Lower lobe of right lung (tissue), 2 donors: Measurements from ENCODE around the gene RTP5. TPM values are rescaled to one million over a fixed set of nuclear protein-coding genes. Genes with fewer than 3 reads are reported as not detected.
A peak's percentile ranks its signal among the peaks of the same experiment; 100 is the strongest.
"Not testable (repeated sequence)": the region's sequence is repeated elsewhere in the genome, so short reads cannot be mapped to it uniquely, and the experiment has no call there.

Source experiments
- ATAC-seq, 2 donors: fragments of 200-7000 bp; cut with Tn5 transposase; one replicate each; pipeline ENCODE4 v1.9.1; 2020 to 2022; ENCODE audit warnings: mild to moderate bottlenecking in 2 of 2, moderate library complexity in 2 of 2
- DNase-seq: peaks from one replicate; pipeline ENCODE4 v3.0.0-alpha.2; 2020
- H3K27ac ChIP-seq: fragments of 200-600 bp; one replicate; pipeline ENCODE4 v1.8.0; 2022
- H3K27me3 ChIP-seq: fragments of 200-600 bp; one replicate; pipeline ENCODE4 v1.8.0; 2022; ENCODE audit warnings: low read depth
- H3K36me3 ChIP-seq: fragments of 200-600 bp; one replicate; pipeline ENCODE4 v1.8.0; 2022; ENCODE audit warnings: mild to moderate bottlenecking
- H3K4me1 ChIP-seq: fragments of 200-600 bp; one replicate; pipeline ENCODE4 v1.8.0; 2022
- H3K4me3 ChIP-seq: fragments of 200-600 bp; one replicate; pipeline ENCODE4 v1.8.0; 2022; ENCODE audit warnings: mild to moderate bottlenecking
- H3K9me3 ChIP-seq: fragments of 200-600 bp; one replicate; pipeline ENCODE4 v1.8.0; 2022
- intact Hi-C: fragments of 100-400 bp; cut with DNase I; formaldehyde crosslinking; loops from one replicate; pipeline ENCODE4 v1.11.0; 2022
- total RNA-seq: library from RNA; stranded (reverse); fragmentation: NEBNext Ultra II Directional; extraction: Animal tissue kit (Norgen Biotek cat#: 25700); gene quantifications from one replicate; pipeline ENCODE4 v1.2.1, GENCODE V29; 2021
- TF ChIP-seq, protein P1 (sequence below): fragments of 200-600 bp; IDR thresholded peaks from one replicate; pipeline ENCODE4 v1.8.0; 2022; ENCODE audit warnings: antibody characterized with exemption, mild to moderate bottlenecking
- donor health status: DM: no; HTN: yes; CAD: no; lungs with severe emphysema.

The RTP5 gene
- total RNA-seq, 1 donor from 2014 or later: not detected

DNA sequence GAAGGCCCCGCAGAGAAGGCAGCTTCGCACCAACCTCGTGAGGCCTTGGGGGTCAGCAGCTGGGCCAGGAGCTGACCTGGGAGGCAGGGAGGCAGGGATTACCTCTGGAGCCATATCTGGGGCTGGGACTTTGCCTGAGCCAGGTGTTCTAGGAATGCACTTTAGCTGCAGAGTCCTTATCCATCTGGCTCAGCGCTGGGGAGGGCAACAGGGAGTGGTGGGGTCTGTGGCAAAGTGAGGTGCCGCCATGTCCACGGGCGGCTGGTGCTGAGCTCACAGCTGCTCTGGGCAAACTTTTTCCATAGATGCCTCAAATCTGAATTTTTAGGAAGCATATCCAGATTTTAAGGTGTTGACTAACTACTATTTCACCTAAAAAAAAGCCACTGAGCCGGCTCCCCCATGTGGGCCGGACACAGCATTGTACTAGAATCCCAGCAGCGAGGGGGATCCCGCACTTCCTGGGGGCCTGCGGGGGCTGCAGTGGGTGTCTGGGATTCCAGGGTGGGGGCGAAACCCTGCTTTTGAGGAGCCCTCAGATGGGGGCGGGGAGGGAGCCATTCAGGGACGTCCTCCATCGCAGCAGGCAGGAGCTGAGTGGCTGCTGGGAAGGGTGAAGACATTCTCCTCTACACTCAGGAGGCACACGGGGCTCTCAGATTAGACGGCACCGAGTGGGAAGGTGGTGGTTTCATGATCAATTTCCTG is 34.6 kb downstream of the RTP5 start:
- Histone ChIP-seq H3K4me3 (no peak overlapping the region), H3K27ac (no peak overlapping the region), H3K27me3 (no peaks in the 10 kb centered on the region), H3K9me3 (no peaks in the 10 kb centered on the region), H3K36me3 (no peaks in the 10 kb centered on the region), H3K4me1 (peaks cover 6% of the 10 kb centered on the region)
- ATAC-seq (no peak), DNase-seq (peak; percentile 20)
- intact Hi-C loops: no loop called here
- TF ChIP-seq, protein P1, sequence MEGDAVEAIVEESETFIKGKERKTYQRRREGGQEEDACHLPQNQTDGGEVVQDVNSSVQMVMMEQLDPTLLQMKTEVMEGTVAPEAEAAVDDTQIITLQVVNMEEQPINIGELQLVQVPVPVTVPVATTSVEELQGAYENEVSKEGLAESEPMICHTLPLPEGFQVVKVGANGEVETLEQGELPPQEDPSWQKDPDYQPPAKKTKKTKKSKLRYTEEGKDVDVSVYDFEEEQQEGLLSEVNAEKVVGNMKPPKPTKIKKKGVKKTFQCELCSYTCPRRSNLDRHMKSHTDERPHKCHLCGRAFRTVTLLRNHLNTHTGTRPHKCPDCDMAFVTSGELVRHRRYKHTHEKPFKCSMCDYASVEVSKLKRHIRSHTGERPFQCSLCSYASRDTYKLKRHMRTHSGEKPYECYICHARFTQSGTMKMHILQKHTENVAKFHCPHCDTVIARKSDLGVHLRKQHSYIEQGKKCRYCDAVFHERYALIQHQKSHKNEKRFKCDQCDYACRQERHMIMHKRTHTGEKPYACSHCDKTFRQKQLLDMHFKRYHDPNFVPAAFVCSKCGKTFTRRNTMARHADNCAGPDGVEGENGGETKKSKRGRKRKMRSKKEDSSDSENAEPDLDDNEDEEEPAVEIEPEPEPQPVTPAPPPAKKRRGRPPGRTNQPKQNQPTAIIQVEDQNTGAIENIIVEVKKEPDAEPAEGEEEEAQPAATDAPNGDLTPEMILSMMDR: no peak

DNA sequence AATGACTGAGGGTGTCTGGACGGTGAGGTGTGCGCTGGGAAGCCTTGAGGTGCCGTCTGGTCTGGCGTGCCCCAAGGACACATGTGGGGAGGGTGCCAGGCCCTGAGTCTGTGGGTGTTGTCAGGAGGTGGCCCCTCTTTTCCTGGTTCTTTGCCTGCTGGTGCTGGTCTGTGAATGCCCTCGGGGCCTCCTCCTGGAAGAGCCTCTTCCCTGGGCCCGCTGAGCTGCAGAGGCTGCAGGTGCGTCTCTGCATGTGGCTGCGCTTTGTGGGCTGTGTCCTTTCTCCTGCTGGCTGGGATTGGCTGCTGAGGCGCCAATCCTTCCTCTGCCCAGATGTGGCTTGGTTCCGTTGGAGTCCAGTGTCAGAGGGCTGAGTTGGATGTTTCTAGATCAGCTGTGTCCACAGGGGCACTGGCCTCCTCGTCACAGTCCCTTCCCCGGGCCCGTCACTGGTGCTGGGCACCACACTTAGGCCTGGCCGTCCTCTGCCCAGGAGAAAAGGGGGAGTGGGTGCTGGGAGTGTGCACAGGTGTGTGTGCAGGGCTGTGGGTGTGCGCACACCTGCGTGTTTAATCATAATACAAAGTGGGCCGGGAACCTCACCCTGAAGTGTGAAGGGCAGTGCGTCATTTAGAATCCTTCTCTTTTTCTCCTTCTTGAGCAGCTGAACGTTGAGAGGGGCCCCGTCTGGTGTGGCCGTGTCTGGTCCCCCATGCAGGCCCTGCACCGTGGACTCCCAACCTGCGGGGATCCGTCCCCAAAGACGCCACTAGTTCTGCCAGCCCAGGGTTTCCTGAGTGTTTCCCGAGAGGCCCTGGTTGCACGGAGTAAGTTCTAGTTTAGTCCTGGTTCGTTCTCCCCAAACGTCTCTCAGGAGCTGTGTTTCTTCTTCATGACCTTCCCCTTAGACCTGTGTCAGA is 35.5 kb downstream of the RTP5 start:
- ATAC-seq (no peak), DNase-seq (peak; percentile 30)
- Histone ChIP-seq H3K4me1 (peaks cover 3% of the 10 kb centered on the region), H3K36me3 (no peaks in the 10 kb centered on the region), H3K9me3 (no peaks in the 10 kb centered on the region), H3K27ac (no peak overlapping the region), H3K27me3 (no peaks in the 10 kb centered on the region), H3K4me3 (no peak overlapping the region)
- TF ChIP-seq, protein P1: no peak
- intact Hi-C loops: no loop called here

DNA sequence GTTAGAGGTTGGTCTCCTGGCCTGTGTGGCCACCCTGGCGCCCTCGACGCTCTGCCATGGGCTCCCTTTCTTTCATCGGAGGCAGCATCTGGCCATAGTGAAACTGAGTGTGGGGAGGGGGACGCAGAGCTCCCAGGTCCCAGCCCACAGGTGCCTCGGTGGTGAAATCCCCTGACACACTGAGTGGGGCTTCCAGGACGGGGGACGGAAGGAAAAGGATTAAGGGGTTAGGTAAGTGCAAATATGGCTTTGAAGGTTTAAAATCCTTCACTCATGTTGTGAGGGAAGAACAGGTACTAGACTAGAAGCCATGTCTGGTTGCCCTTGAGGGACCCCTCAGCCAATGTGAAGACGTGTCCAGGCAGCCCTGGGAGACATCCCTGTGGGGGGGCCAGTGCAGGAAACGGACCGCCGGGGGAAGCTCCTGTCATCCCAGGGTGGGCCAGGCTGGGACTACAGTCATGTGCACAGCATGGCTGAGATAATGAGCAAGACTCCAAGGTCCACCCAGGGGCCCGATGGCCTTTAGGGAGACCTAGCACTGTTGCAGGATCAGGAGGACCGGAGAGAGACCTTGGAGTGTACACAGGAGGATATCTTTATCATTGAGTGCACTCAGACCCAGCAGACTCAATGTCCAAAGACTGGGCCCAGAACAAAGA is 36.3 kb downstream of the RTP5 start:
- DNase-seq: no peak
- H3K27me3 ChIP-seq: no peaks in the 10 kb centered on the region
- ATAC-seq: no peak
- intact Hi-C loops: no loop called here
- TF ChIP-seq, protein P1: no peak
- no peak overlapping the region for H3K4me3 ChIP-seq
- no peaks in the 10 kb centered on the region for H3K9me3 ChIP-seq
- H3K36me3 ChIP-seq: no peaks in the 10 kb centered on the region
- no peak overlapping the region for H3K27ac ChIP-seq
- no peaks in the 10 kb centered on the region for H3K4me1 ChIP-seq

DNA sequence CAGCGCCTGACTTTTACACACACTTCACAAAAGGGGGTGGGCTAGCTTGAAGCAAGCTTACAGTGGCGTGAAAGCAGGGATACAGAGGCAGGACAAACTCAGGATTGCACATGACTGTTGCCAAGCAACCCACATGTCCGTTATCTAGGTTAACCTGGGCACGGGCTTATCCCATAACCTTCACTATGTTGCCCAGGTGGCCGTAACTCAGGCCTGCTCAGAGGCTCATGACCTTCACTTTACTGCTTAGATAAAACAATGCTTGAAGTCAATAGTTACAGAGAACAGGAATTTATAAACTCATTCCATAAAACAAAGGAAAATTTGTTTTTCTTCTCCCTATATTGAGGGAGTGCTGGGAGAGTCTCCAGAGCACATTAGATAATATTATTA is 36.8 kb downstream of the RTP5 start:
- intact Hi-C loops, H3K9me3 ChIP-seq, H3K27me3 ChIP-seq, H3K27ac ChIP-seq, H3K4me3 ChIP-seq, ATAC-seq, H3K4me1 ChIP-seq, DNase-seq, H3K36me3 ChIP-seq: not testable (repeated sequence)

DNA sequence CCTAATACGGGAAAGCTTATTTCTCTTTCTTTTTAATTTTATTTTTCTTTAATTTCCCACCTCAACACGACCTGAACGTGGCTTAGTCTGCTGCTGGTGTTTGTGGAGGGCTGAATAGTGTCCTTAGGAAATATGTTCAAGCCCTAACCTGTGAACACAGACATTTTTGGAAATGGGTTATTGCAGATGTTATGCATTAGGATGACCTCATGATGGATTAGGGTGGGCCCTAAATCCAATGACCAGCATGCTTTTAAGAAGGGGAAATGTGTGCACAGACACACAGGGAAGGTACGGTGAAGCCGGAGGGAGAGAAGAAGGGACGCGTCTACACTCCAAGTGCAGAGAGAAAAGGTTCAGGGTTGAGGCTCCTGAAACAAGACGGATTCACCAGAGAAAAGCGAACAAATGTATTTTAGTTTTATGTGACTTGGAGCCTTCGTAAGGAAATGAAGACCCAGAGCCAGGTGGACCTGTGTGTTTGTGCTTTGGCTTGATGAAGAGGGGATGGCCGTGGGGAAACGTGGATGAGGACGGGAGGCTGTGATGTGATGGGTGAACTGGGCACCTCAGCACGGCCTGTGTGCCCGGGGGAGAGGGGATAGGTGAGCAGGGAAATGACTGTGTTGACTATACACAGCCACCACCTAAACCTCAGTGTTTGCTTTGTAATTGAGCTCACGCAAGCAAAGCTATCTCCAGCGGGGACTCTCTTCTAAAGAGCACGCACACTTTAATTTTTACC is 37.5 kb downstream of the RTP5 start:
- Histone ChIP-seq H3K4me1 (no peaks in the 10 kb centered on the region), H3K36me3 (no peaks in the 10 kb centered on the region), H3K27me3 (no peaks in the 10 kb centered on the region), H3K9me3 (no peaks in the 10 kb centered on the region), H3K27ac (no peak overlapping the region), H3K4me3 (no peak overlapping the region)
- intact Hi-C loops: no loop called here
- TF ChIP-seq, protein P1: no peak
- peak; percentile 28 for DNase-seq
- ATAC-seq: no peak

DNA sequence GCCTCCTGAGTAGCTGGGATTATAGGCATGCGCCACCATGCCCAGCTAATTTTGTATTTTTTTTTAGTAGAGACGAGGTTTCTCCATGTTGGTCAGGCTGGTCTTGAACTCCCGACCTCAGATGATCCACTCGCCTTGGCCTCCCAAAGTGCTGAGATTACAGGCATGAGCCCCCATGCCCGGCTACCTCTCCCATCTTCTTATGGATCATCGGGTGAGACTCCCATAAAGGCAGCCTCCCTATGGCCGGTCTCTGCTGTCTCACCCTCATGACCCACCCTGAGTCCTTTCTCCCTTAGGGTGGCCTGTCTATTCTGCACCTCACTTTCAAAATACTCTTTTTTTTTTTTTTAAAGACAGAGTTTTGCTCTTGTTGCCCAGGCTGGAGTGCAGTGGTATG is 38.3 kb downstream of the RTP5 start:
- H3K4me1 ChIP-seq, H3K27me3 ChIP-seq, H3K9me3 ChIP-seq, intact Hi-C loops, DNase-seq, H3K36me3 ChIP-seq, H3K4me3 ChIP-seq, H3K27ac ChIP-seq, ATAC-seq: not testable (repeated sequence)
